H1 (cell line): ENCODE results near the gene NEDD4L. TPM values are rescaled to one million over a fixed set of nuclear protein-coding genes. Genes with fewer than 3 reads are reported as not detected.

ENCODE experiments used
- CTCF ChIA-PET: fragments of 300-600 bp; sonication (Branson Sonifier 250); formaldehyde crosslinking; loops from one replicate; lab custom pipeline; 2021; ENCODE audit not compliant: partially characterized antibody; lab: Charles Lee
- POLR2A ChIA-PET: fragments of 300-600 bp; sonication (Branson Sonifier 250); formaldehyde crosslinking; loops from one replicate; lab custom pipeline; 2021; ENCODE audit warnings: inconsistent platforms; ENCODE audit not compliant: partially characterized antibody; lab: Charles Lee
- DNase-seq, 2 experiments: peaks; one replicate each; pipeline versions ENCODE4 v3.0.0 to v3.0.0-alpha.2; 2010 to 2022; ENCODE audit warnings: low spot score in 2 of 2, low read depth in 1 of 2, mixed read lengths in 1 of 2
- FAIRE-seq: peaks from 2 replicates; lab custom pipeline; 2011; peaks lifted over from hg19 to GRCh38; lab: Jason Lieb, UNC
- H2AFZ ChIP-seq: 2 replicates; pipeline ENCODE4 v1.8.1; 2012; ENCODE audit warnings: low read length, inconsistent platforms
- H2AK5ac ChIP-seq: 2 replicates; pipeline ENCODE4 v1.6.1; 2013; ENCODE audit warnings: low read depth, low read length
- H2BK120ac ChIP-seq: replicated peaks from 2 replicates; pipeline ENCODE3; 2013; ENCODE audit warnings: low read depth, low read length, inconsistent platforms
- H2BK12ac ChIP-seq: 2 replicates; pipeline ENCODE4 v1.6.1; 2013; ENCODE audit warnings: low read depth, low read length
- H2BK15ac ChIP-seq: 2 replicates; pipeline ENCODE4 v1.6.1; 2013; ENCODE audit warnings: low read length
- H2BK20ac ChIP-seq: 2 replicates; pipeline ENCODE4 v1.6.1; 2013; ENCODE audit warnings: low read length
- H2BK5ac ChIP-seq: 2 replicates; pipeline ENCODE4 v1.6.1; 2013; ENCODE audit warnings: low read depth, low read length
- H3K14ac ChIP-seq: 2 replicates; pipeline ENCODE4 v1.6.1; 2013; ENCODE audit warnings: inconsistent platforms; ENCODE audit not compliant: insufficient read length
- H3K18ac ChIP-seq: 2 replicates; pipeline ENCODE4 v1.6.1; 2013; ENCODE audit warnings: low read length; ENCODE audit errors: extremely low read depth
- H3K23ac ChIP-seq: 2 replicates; pipeline ENCODE4 v1.6.1; 2013; ENCODE audit warnings: inconsistent platforms; ENCODE audit not compliant: insufficient read length
- H3K23me2 ChIP-seq: 2 replicates; pipeline ENCODE4 v1.6.1; 2013; ENCODE audit warnings: low read depth, low read length
- H3K27ac ChIP-seq: 2 replicates; pipeline ENCODE4 v1.6.1; 2011; ENCODE audit warnings: low read depth, low read length, inconsistent platforms
- H3K27me3 ChIP-seq, 4 experiments: replicated peaks in 1 of 4; 1 replicate in 1 of 4; 2 replicates in 3 of 4; pipeline versions ENCODE4 v1.6.1 to v1.8.1; 2011 to 2013; ENCODE audit warnings: low read length in 3 of 4, mild to moderate bottlenecking in 3 of 4, inconsistent platforms in 2 of 4, mixed read lengths in 2 of 4, moderate library complexity in 1 of 4; ENCODE audit not compliant: control insufficient read depth in 3 of 4, insufficient read depth in 3 of 4; ENCODE audit errors: extremely low read depth in 1 of 4
- H3K36me3 ChIP-seq, 4 experiments: 2 replicates each; pipeline versions ENCODE4 v1.6.1 to v1.8.1; 2011 to 2013; ENCODE audit warnings: mild to moderate bottlenecking in 4 of 4, low read length in 3 of 4, moderate library complexity in 2 of 4, control low read depth in 1 of 4, inconsistent platforms in 1 of 4; ENCODE audit not compliant: insufficient read depth in 4 of 4, control insufficient read depth in 2 of 4
- H3K4ac ChIP-seq: replicated peaks from 2 replicates; pipeline ENCODE3; 2013; ENCODE audit warnings: low read length, low read depth, mixed read lengths, inconsistent platforms; ENCODE audit not compliant: insufficient read length
- H3K4me1 ChIP-seq, 4 experiments: replicated peaks in 1 of 4; 1 replicate in 1 of 4; 2 replicates in 3 of 4; pipeline versions ENCODE4 v1.6.1 to v1.8.1; 2011 to 2013; ENCODE audit warnings: low read length in 3 of 4, inconsistent platforms in 2 of 4, mixed read lengths in 1 of 4; ENCODE audit not compliant: insufficient read depth in 4 of 4, control insufficient read depth in 3 of 4
- H3K4me2 ChIP-seq, 2 experiments: 2 replicates each; pipeline versions ENCODE4 v1.6.1 to v1.8.1; 2011 to 2013; ENCODE audit warnings: low read depth in 2 of 2, low read length in 2 of 2, control low read depth in 1 of 2, inconsistent platforms in 1 of 2, mild to moderate bottlenecking in 1 of 2; ENCODE audit not compliant: insufficient read depth in 1 of 2
- H3K4me3 ChIP-seq, 4 experiments: fragments of 200-600, 300-600 bp in 1 of 4; sonication (generic), shearing (Covaris generic), sonication (Bioruptor Twin) in 1 of 4; 2 replicates each; pipeline versions ENCODE4 v1.5.1 to v1.8.1; 2011 to 2016; ENCODE audit warnings: low read length in 4 of 4, low read depth in 3 of 4, control low read depth in 2 of 4, inconsistent platforms in 2 of 4, mild to moderate bottlenecking in 2 of 4, mixed read lengths in 1 of 4, moderate library complexity in 1 of 4; ENCODE audit not compliant: insufficient read depth in 2 of 4; ENCODE audit errors: extremely low read depth in 1 of 4
- H3K56ac ChIP-seq: replicated peaks from 2 replicates; pipeline ENCODE3; 2013; ENCODE audit warnings: low read depth, mild to moderate bottlenecking, mixed read lengths, low read length, inconsistent platforms; ENCODE audit not compliant: insufficient read length
- H3K79me1 ChIP-seq: 2 replicates; pipeline ENCODE4 v1.6.1; 2013; ENCODE audit warnings: low read depth, low read length, control low read depth
- H3K79me2 ChIP-seq, 2 experiments: 2 replicates each; pipeline versions ENCODE4 v1.6.1 to v1.8.1; 2012 to 2013; ENCODE audit warnings: low read length in 2 of 2, mild to moderate bottlenecking in 2 of 2, inconsistent platforms in 1 of 2; ENCODE audit not compliant: insufficient read depth in 2 of 2, control insufficient read depth in 1 of 2
- H3K9ac ChIP-seq, 4 experiments: replicated peaks in 1 of 4; 1 replicate in 1 of 4; 2 replicates in 3 of 4; pipeline versions ENCODE4 v1.6.1 to v1.8.1; 2011 to 2013; ENCODE audit warnings: low read depth in 3 of 4, low read length in 3 of 4, control low read depth in 2 of 4, mild to moderate bottlenecking in 2 of 4, moderate library complexity in 2 of 4, inconsistent platforms in 1 of 4; ENCODE audit errors: extremely low read depth in 1 of 4
- H3K9me3 ChIP-seq, 2 experiments: 2 replicates each; pipeline versions ENCODE4 v1.6.1 to v1.8.1; 2012 to 2013; ENCODE audit warnings: mild to moderate bottlenecking in 2 of 2, moderate library complexity in 2 of 2, control low read depth in 1 of 2, inconsistent platforms in 1 of 2, low read depth in 1 of 2, low read length in 1 of 2, mixed read lengths in 1 of 2; ENCODE audit not compliant: insufficient read depth in 2 of 2
- H4K20me1 ChIP-seq, 2 experiments: replicated peaks in 1 of 2; 2 replicates each; pipeline versions ENCODE3 to v1.8.1; 2011 to 2013; ENCODE audit warnings: inconsistent platforms in 2 of 2, low read length in 2 of 2, mild to moderate bottlenecking in 1 of 2; ENCODE audit not compliant: insufficient read depth in 2 of 2, control insufficient read depth in 1 of 2
- H4K5ac ChIP-seq: 2 replicates; pipeline ENCODE4 v1.6.1; 2013; ENCODE audit warnings: low read length, low read depth, mixed read lengths, inconsistent platforms; ENCODE audit not compliant: insufficient read length
- H4K8ac ChIP-seq: 2 replicates; pipeline ENCODE4 v1.8.0; 2013; ENCODE audit warnings: mild to moderate bottlenecking, moderate library complexity, low read length, inconsistent platforms; ENCODE audit not compliant: insufficient read depth; ENCODE audit errors: extremely low read depth
- H4K91ac ChIP-seq: replicated peaks from 2 replicates; pipeline ENCODE3; 2013; ENCODE audit warnings: low read length, mixed read lengths, inconsistent platforms; ENCODE audit not compliant: insufficient read length
- RFX5 ChIP-seq: IDR thresholded peaks from 2 replicates; pipeline ENCODE4 v1.6.1; 2011; ENCODE audit warnings: low read depth, low read length, improper control_type of control experiment, borderline replicate concordance
- SIX5 ChIP-seq: IDR thresholded peaks from 2 replicates; pipeline ENCODE4 v1.6.1; 2011; ENCODE audit warnings: mild to moderate bottlenecking, low read depth, low read length
- TAF7 ChIP-seq: optimal IDR thresholded peaks from 2 replicates; pipeline ENCODE3; 2011; ENCODE audit warnings: low read depth, mild to moderate bottlenecking, inconsistent platforms, low read length, moderate library complexity, borderline replicate concordance
- WGBS, 2 experiments: shearing (Covaris generic) in 1 of 2; methylation state at CpG; one replicate each; pipeline versions ENCODE4 v1.1.6 to v1.1.7; 2013 to 2015; ENCODE audit warnings: low lambda C conversion rate in 2 of 2, mixed read lengths in 2 of 2, inconsistent platforms in 1 of 2, low coverage in 1 of 2, missing lambda C conversion rate in 1 of 2; ENCODE audit not compliant: insufficient replicate concordance in 2 of 2, insufficient coverage in 1 of 2, insufficient read length in 1 of 2; ENCODE audit errors: extremely low coverage in 1 of 2, missing lambda C conversion rate in 1 of 2; 5-methylcytosine and 5-hydroxymethylcytosine counted together
- polyA plus RNA-seq, 7 experiments: library from polyadenylated mRNA; depleted of rRNA in 3 of 7; stranded (reverse) in 5 of 7; unstranded in 2 of 7; fragments of >200 nt in 5 of 7; fragments of 200-250 nt in 2 of 7; gene quantifications; 1 replicate in 5 of 7; 2 replicates in 1 of 7; 4 replicates in 1 of 7; pipeline versions ENCODE4 v1.2.1 to v1.2.3, GENCODE V29; 2011 to 2013; ENCODE audit warnings: missing spikeins in 2 of 7, mixed read lengths in 2 of 7
- total RNA-seq: library from RNA; stranded (reverse); fragmentation: NEBNext Ultra II Directional; extraction: Animal tissue kit (Norgen Biotek cat#: 25700); gene quantifications from 2 replicates; pipeline ENCODE4 v1.2.1, GENCODE V29; 2021

Gene NEDD4L
- total and polyA plus RNA-seq, 2 of the 8 experiments (the other 6 are each of a cell fraction or from before 2014, with no cell fraction given), result 37.3 to 69.8 TPM

DNA sequence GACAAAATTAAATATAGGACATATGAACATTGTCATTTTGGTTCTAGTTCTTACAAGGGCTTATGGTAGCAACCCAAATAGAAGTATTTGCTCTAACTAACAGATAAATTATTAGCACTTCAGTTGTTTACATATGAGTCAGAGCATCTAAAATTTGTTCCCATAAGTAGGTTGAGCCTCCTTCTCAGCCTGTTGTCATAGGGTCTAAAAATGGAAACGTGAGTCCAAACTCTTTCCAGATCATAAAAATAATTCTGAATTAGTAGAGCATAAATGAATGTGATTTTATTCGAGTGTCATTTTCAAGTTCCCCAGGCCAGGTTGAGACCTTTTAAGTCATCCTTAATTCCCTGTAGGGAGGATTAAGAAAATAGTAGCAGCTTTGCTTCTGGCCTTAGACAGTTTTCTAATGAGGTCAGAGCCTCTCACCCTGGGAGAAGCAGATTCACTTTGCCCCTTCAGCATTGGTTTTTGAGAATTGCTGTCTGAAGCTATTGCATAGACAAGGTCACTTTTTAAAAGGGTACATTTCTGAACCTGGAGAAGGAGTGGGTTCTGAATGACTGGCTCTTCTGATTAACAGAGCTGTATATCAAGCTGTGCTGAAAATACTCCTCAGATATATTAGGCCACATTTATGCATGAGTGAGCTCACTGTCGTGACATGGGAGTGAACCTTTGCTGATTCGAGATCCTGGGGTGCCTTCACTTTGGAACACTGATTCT is 164.3 kb downstream of the NEDD4L start:
- ChIA-PET POLR2A (no interaction called here), CTCF (interaction anchor here (0.5 kb wide), 1 partner anchor 55 kb away, joined by 3 read pairs; no protein-coding TSS in a partner anchor)
- H4K20me1 ChIP-seq, result no peaks in the 10 kb centered on the region
- no peak overlapping the region for H3K14ac ChIP-seq
- H3K4me1 ChIP-seq, result peaks cover 0 to 8% (median 4%) of the 10 kb centered on the region in 4 experiments; a peak in 5 of 7 replicates
- H2AFZ ChIP-seq, result no peak overlapping the region
- H3K9me3 ChIP-seq, result no peaks in the 10 kb centered on the region
- no peaks in the 10 kb centered on the region; a peak in 1 of 8 replicates for H3K36me3 ChIP-seq
- no peak overlapping the region for H2BK15ac ChIP-seq
- H3K79me2 ChIP-seq, result peaks cover 0 to 57% of the 10 kb centered on the region in 2 experiments; a peak in 3 of 4 replicates
- H3K18ac ChIP-seq, result no peak overlapping the region
- no peaks in the 10 kb centered on the region; the same call in 1 of the 2 replicates for H3K79me1 ChIP-seq
- H3K27me3 ChIP-seq, result no peaks in the 10 kb centered on the region
- no peak overlapping the region for H3K9ac ChIP-seq
- H3K4ac ChIP-seq, result no peak overlapping the region
- no peak overlapping the region for H2BK5ac ChIP-seq
- no peak overlapping the region for H2BK20ac ChIP-seq
- no peak overlapping the region for H4K91ac ChIP-seq
- FAIRE-seq, result no peak
- H2BK120ac ChIP-seq, result no peak overlapping the region
- DNase-seq, result no peak
- no peak overlapping the region for H3K4me2 ChIP-seq
- no peak overlapping the region for H3K4me3 ChIP-seq
- H3K56ac ChIP-seq, result no peak overlapping the region
- H3K23ac ChIP-seq, result no peak overlapping the region
- H4K5ac ChIP-seq, result no peak overlapping the region
- 83% methylated on average over 4 of the region's 4 CpGs; no CpG with 5 or more reads in 1 of the 2 experiments for WGBS, 2 experiments
- no peak overlapping the region for H2BK12ac ChIP-seq
- H4K8ac ChIP-seq, result no peak overlapping the region
- no peak overlapping the region for H2AK5ac ChIP-seq
- H3K23me2 ChIP-seq, result no peaks in the 10 kb centered on the region
- no peak for TF ChIP-seq RFX5
- TF ChIP-seq TAF7, result no peak
- no peak for TF ChIP-seq SIX5
- no peak overlapping the region for H3K27ac ChIP-seq
